Activated T-cell treated with anti-CD3 and anti-CD28 coated beads, Interleukin-2, amount 50 U/mL, for 1 hour (primary cell): Measurements from ENCODE around the gene STPG3.
"Not testable (repeated sequence)": the region's sequence is repeated elsewhere in the genome, so short reads cannot be mapped to it uniquely, and the experiment has no call there.

Experiments
- DNase-seq: peaks from one replicate; pipeline ENCODE4 v3.0.0-alpha.2; 2020

The STPG3 gene

DNA sequence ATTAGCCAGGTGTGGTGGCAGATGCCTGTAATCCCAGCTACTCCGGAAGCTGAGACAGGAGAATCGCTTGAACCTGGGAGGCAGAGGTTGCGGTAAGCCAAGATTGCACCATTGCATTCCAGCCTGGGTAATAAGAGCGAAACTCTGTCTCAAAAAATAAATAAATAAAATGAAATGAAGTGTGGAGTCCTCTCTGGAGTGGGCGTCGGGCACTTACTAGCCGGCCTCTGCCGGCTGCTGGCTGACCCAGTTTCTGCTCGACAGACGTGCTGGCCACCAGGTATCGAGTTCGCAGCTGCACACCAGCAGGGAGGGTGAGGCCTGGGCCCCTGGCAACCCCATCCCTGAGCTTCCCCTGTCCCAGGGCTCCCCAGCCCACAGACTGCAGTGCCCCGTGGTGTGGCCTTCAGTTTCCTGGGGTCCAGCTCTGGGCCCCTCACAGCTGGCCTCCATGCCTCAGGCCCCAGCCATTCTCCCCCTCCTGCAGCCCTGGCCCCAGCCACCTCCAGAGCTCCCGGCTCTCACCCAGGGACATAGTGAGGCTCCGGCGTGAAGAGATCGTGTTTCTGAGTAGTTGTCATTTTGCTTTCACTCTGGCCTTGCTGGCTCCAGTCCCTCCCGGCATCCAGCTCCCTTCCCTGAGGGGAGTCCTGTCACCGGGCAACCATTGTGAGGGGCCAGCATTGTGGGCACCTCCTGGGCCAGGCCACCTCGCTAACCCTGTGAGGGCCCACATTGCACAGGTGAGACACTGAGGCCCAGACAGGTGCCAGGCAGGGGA, 3.8 kb upstream of the STPG3 start:
- no peak for DNase-seq

DNA sequence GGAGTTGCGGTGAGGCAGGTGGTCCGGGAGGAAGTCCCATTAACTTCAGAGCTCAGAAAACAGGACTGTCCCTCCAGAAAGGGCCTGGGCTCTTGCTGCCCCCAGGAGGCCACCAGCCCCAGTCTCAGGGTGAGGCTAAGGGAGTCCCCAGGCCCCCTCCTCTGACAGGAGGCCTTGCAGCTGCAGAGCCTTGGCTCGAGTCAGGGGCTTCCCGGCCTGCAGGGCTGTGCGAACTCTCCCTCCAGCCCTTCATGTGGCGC, 3.2 kb upstream of the STPG3 start:
- no peak for DNase-seq

DNA sequence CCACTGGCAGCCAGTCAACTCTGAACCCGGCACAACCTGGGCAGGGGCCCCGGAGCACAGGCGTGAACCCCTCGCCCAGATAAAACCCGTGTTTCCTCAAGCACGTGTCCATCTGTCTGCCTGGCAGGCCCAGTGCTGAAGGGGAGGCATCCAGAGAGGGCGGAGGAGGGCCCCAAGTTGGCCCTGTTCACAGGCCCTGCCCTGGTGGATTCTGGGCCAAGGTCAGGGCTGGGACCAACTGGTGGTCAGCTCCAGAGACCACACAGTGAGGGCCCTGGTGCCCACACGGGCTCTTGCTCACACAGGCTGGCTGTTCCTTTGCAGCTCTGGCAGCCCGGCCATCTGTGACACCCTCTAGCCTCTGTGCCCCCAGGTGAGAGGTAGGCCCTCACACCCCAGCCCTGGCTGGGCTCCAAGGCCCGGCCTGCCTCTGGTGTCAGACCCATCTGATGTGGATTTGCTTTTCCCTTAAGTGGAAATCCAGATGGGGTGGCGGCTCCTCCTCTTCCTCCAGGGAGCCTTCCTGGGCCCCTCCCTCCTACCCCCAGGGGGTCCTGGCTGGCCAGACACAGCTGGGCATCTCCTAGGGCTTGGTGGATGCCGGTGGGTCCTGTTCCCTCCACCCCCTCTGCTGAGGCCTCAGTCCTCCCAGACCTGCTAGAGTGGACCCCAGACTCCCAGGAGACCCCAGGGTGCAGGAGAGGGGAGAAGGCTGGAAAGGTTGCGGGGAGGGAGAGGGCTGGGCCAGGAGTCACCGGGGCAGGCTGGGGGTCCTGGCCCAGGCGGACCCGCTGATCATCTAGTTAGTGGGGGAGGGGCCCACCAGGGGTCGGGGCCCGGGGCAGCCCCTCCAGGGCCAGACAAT, 525 bp upstream of the STPG3 start:
- no peak for DNase-seq

DNA sequence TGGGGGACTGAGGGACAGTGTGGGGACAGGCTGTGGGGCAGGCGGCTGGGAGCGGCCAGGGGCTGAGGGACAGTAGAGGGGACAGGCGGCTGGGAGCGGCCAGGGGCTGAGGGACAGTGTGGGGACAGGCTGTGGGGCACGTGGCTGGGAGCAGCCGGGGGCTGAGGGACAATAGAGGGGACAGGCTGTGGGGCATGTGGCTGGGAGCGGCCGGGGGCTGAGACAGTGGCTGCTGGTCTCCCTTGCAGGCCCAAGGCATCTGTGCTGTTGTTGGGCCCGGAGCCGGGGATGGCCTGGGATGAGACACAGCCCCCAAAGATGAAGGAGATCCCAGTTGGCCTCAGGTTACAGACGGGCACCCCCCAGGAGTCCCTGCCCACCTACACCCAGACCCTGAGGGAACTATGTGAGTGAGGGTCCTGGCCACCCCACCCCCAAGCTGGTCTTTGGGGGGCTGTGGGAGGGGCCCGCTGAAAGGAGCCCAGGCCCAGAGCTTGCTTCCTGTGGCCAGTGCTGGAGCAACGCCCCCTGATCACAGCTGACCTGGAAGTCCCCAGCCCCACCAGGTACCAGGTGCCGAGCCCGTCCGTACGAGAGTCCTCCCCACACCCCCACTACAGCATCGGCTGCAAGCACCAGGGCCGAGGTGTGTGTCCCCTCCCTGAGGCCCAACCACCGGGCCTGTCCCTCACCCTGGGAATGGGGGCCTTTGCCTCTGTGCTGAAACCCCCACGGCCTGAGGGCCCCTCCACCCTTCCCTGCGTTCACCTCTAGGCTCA, 593 bp downstream of the STPG3 start:
- no peak for DNase-seq

DNA sequence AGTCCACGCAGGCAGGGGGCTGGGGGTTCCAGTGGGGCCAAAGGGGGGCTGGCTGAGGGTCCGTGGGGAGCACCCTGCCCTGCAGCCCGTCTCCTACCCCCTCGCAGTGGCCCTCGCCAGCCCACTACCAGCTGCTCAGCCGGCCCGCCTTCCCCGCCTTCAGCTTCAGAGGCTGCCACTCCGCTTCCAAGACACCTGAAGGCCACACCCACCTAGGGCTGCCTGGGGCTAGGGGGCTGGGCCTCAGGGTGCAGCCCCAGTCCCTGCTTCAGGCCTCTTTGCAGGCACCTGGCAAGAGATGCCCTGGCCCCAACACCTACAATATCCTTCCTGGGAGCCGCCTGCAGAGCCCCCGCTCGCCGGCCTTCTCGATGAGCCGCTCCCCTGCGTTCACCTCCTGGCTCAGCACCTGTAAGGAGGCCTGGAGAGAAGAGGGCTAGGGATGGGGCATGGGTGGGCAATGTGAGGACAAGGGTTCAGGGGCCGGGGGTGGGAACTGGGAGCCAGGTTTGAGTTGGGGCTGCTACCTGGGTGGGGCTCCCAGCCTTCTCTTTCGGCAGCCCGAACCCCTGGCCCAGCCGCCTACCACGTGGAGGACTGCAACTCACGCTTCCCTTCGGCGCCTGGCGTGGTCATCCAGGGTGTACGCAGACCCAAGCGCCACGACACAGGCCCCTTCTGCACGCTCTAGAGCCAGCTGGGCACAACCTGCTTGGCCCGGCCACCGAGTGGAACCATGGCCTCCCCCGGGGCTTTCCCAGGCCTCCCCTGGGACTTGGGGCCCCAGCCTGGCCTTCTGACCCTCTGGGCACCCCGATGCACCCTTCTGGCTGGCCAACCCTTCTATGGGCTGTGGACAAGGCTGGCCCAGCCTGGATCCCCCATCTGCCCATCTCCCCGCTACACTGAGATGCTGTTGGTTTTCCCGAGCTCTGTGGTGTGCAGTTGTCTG, 1.7 kb downstream of the STPG3 start:
- no peak for DNase-seq

DNA sequence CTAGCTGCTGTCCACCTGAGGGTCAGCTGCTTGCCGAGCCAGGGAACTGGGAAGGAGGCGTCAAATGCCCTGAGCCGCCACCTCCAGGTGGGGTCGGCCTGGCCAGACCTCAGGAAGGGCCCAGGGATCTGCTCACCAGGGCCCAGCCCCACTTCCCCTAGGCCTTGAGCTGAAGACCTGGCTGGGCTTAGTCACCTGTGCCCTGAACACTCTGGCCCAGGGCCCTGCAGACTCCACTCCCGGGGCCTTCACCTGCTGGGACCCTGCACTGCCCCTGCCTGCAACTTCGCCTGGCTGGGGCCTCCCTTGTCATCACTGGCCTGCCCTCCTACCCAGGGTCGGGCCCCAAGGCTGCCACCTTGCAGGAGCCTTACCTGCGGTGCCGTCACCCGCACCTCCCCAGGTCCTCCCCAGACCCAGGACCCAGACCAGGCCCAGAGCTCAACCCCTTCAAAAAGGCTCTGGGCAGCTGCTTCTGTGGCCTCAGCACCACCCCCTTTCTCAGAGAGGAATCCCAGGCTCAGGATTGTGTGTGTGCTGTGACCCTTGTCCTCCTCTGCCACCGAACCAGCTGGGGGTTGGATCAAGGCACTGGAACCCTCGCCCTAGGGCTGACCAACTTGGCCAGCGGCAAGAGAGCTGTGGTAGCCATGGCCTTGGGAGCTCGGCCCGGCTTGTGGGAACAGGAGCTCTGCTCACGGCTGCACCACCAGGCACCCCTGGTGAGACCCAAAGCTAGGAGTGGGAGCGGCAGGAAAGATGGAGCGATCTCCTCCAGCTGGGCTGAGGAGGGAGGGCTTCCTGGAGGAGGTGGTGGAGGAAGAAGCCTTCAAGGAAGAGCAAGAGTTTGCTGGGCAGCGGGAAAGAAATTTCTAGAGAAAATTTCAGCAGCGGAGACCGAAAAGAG, 2.9 kb downstream of the STPG3 start:
- DNase-seq: no peak

DNA sequence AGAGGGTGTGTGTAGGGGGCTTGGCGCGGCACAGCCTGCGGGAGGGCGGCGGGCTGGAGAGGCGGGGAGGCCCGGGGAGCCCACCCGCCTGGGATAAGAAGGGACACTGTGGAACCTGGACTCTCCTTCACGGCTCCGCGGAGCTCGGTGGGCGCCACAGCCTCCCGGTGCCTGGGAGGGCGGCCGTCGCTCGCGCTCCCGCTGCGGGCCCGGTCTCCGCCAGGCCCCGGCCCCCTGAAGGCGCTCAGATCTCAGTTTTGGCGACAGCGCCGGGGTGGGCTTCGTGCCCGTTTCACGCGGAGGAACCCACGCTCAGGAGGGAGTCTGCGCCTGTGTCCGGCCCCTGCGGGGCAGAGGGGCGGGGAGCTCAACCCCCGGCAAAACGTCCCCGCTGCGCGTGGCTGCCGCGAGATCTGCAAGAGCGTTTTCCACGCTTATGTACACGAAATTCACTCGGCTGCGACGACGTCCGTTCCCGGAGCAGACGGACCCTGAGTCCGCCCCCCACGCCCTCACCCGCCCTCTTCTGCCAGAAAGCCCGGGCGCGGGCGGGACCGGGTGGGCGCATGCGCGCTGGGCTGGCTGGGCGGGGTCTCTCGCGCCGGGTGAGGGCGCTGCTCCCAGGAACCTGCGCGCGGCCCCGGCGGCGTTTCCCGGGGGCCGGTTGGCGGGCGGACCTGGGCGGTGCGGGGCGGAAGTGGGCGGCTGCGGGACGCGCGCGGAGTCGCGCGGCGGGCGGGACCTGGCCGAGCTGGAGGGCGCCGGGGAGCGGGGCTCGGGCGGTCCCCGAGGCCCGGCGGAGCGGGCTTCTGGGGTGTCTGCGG, 3.8 kb downstream of the STPG3 start, which contains the start of gene NELFB:
TSS of gene NELFB (plus strand) at position 704 of the 824 bp plus-strand sequence.
- DNase-seq: peak; percentile 99

DNA sequence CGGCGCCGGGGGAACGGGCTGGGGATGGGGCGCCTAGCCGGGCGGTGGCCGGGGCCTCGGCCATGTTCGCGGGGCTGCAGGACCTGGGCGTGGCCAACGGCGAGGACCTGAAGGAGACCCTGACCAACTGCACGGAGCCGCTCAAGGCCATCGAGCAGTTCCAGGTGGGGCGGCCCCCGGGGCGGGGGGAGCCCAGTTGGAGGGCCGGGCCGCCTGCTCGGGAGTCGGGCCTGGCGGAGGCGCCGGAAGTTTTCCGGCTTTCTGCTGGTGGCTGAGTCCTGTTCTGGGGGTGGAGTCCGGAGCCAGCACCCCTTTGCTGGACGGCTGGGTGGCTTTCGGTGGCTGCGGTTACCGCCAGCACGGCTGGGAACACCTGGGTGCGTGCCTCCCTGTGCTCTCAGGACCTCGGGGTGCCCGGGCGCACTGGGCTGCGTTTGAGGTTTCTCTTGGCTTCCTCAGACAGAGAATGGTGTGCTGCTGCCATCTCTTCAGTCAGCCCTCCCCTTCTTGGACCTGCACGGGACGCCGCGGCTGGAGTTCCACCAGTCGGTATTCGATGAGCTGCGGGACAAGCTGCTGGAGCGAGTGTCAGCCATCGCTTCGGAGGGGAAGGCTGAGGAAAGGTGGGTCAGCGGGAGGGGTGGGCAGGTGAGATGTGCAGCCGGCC, 4.5 kb downstream of the STPG3 start:
- no peak for DNase-seq

DNA sequence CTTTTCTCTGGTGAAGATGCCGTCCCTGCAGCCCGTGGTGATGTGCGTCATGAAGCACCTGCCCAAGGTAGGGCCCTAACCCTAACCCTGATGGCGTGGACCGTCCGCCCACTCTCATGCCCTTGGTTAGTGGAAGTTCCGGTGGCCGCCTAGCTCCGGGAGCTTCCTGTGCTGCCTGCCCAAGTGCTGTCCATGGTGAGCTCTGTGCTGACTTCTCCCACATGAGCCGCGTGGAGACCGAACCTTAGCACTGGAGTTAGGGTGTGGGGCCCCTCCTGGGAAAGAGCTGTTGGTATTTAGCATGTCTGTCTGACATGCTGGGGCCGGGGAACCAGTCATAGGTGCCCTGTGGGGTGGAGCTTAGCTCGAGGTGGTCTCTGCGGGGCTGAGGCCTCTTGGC, 5.3 kb downstream of the STPG3 start:
- DNase-seq: no peak

DNA sequence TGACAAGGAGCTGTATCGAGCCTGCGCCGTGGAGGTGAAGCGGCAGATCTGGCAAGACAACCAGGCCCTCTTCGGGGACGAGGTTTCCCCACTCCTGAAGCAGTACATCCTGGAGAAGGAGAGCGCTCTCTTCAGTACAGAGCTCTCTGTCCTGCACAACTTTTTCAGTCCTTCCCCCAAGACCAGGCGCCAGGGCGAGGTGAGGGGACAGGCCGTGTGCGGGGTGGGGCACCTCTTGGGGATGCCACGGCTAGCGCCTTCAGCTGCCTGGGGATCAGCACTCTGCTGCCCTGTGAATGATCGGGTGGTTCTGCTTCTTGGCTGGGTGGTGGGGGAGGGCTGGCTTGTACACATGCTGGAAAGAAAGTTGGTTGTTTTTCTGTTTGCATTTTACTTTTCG, 5.8 kb downstream of the STPG3 start:
- DNase-seq: no peak

DNA sequence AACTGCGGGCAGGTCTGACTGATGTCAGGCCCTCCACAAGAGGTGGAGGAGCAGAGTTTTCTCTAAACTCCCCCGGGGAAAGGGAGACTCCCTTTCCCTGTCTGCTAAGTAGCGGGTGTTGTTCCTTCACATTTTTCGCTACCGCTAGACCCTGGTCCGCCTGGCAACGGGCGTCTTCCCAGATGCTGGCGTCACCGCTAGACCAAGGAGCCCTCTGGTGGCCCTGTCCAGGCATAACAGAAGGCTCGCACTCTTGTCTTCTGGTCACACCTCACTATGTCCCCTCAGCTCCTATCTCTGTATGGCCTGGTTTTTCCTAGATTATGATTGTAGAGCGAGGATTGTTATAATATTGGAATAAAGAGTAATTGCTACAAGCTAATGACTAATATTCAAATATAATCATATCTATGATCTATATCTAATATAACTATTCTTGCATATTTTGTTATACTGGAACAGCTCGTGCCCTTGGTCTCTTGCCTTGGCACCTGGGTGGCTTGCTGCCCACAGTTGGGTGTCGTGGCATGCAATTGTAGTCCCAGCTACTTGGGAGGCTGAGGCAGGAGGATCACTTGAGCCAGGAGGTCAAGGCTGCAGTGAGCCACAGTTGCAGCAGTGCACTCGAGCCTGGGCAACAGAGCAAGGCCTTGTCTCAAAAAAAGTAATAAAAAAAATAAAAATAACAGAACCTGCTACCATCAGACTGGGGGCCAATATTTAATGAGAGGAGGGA, 11.3 kb downstream of the STPG3 start:
- not testable (repeated sequence) for DNase-seq

DNA sequence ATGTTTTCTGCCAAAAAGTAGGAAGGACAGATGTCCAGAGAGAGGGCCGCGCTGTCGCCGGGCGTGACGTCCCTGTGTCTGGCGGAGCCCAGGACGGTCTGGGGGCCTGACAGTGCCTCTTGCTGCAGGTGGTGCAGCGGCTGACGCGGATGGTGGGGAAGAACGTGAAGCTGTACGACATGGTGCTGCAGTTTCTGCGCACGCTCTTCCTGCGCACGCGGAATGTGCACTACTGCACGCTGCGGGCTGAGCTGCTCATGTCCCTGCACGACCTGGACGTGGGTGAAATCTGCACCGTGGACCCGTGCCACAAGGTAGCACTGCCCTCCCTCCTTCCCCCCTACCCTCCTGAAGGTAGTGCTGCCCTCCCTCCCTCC, 11.8 kb downstream of the STPG3 start:
- DNase-seq: no peak

DNA sequence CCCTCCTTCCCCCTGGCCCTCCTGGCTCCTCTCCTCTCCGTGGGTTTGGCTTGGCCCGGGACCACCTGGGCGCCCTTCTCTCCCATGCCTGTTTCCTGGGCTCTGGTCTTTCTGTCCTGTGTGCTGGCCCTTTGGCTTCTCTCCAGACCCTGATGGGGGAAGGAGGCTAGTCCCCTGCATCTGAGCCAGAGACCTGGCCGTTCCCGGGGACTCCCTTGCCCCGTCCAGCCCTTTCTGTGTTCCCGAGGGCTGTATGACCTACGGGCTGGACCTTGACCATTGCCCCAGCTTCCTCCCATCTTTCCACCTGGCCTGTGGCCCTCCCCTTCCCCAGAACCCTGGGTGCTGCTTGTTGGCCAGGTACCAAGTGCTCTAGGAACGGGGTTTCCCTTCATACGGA, 12.4 kb downstream of the STPG3 start:
- no peak for DNase-seq

DNA sequence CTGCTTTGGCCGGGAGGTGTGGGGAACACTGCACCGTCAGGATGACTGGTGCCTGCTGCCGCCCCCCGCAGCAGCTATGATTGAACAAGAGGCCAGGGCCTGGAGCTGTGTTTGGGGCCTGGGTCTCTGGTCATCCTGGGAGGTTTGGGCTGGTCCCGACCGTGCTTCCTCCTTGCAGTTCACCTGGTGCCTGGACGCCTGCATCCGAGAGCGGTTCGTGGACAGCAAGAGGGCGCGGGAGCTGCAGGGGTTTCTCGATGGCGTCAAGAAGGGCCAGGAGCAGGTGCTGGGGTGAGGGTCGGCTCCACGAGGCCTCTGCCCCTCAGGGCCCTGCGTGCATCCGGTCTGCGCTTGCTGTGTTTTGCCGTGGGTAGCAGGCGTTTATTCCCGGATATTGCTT, 13.0 kb downstream of the STPG3 start:
- no peak for DNase-seq

DNA sequence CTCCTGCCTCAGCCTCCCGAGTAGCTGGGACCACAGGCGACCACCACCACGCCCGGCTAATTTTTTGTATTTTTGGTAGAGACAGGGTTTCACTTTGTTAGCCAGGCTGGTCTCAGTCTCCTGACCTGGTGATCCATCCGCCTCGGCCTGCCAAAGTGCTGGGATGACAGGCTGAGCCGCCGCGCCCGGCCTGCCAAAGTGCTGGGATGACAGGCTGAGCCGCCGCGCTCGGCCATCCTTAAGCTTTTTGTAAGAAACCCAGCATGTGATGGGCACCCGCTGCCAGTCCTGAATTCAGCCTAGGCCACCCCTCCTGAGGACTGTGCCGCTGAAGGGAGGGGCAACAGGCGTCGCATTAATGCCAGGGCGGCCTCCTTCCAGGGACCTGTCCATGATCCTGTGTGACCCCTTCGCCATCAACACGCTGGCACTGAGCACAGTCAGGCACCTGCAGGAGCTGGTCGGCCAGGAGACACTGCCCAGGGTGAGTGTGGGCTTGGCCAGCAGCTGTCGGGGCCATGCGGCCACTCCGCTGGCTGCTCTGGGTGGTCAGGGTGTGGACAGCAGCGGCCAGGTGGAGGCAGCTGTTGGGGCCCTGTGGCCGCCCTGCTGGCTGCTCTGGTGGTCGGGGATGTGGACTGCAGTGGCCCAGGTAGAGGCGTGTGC, 14.5 kb downstream of the STPG3 start:
- no peak for DNase-seq

DNA sequence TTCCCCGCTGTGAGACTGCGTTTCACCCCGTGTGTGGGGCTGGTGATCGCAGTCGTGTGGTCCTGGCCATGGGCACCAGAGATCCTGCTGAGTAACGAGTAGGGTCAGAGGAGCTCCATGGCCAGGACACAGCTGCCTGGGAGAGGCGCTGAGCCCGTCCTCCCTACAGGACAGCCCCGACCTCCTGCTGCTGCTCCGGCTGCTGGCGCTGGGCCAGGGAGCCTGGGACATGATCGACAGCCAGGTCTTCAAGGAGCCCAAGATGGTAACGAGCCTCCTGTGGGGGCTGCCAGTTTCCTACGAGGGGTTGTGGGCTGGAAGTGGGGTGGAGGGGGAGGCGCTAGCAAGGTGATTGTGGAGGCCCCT, 15.1 kb downstream of the STPG3 start:
- no peak for DNase-seq

DNA sequence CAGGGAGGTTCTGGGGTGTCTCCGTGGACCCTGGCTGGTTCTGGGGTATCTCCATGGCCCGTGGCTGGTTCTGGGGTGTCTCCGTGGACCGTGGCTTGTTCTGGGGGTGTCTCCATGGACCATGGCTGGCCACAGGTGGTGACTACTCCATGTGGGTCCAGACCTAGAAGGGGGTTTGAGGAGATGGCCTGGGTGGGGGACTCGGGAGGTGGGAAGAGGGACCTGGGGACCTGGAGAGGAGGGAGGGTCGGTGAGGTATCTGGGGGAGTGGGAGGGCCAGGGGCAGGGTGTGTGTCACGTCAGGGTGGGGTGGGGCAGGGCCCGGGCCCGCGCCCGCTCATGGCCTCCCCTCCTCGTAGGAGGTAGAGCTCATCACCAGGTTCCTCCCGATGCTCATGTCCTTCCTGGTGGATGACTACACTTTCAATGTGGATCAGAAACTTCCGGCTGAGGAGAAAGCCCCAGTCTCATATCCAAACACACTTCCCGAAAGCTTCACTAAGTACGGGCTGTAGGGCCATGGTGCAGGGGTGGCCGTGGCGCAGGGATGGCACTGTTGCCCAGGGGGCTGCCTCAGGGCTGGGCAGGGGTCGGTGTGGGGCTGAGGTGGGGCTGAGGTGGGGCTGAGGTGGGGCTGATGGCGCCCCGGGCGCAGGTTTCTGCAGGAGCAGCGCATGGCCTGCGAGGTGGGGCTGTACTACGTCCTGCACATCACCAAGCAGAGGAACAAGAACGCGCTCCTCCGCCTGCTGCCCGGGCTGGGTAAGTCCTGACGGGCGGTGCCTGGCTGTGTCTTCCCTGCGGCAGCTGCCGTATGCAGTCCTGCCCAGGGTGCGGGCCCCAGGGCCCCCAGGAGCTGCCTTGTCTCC, 15.7 kb downstream of the STPG3 start:
- DNase-seq: no peak

DNA sequence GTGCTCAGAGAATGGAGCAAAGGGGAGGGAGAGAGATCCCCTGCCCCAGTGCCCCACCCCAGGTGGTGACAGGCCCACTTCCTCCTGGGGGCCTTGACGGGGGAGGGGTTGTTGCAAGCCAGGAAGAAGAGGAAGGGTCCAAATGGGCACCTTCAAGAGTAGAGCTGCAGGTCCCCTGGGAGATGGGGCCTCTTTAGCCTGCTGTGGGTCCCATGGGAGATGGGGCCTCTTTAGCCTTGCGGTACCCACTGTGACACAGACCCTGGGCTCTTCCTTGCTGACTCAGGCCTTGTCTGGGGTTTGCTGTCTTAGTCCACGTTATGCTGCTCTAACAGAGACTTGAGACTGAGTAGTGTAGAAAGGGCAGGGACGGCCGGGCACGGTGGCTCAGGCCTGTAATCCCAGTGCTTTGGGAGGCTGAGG, 16.9 kb downstream of the STPG3 start:
- DNase-seq: no peak
